Hepatocyte (in vitro differentiated cells): ENCODE data around the gene NCS1.

Experiments used
- CTCF ChIP-seq: fragments of 200-600 bp; sonication (generic); IDR thresholded peaks from 2 replicates; pipeline ENCODE4 v1.5.1; 2016; ENCODE audit warnings: antibody characterized with exemption, mild to moderate bottlenecking; ENCODE audit not compliant: poor library complexity
- EZH2 ChIP-seq: fragments of 200-600 bp; sonication (generic); IDR thresholded peaks from 2 replicates; pipeline ENCODE4 v1.6.1; 2016; ENCODE audit warnings: antibody characterized with exemption, mild to moderate bottlenecking, borderline replicate concordance
- EZH2phosphoT487 ChIP-seq: fragments of 200-600 bp; sonication (generic); IDR thresholded peaks from one replicate; pipeline ENCODE4 v1.6.1; 2018; ENCODE audit warnings: antibody characterized with exemption, mild to moderate bottlenecking, low read depth, moderate library complexity; ENCODE audit not compliant: unreplicated experiment, severe bottlenecking

DNA sequence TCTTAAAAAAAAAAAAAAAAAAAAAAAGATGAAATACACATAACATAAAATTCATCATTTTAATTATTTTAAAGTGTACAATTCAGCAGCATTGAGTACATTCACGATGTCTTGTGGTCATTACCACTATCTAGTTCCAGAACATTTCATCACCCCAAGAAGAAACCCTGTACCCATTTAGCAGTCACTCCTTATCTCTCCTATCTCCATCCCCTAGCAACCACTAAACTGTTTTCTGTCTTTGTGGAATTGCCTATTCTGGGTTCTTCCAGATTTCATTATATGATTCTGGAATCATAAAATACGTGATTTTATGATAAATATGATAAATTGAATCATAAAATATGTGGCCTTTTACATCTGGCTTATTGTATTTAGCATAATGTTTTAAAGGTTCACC is 84.4 kb downstream of the NCS1 start:
- no peak for TF ChIP-seq CTCF
- no peak for TF ChIP-seq EZH2
- no peak for TF ChIP-seq EZH2phosphoT487
